NT2/D1 (cell line): Measurements from ENCODE around the gene RPN2.

ENCODE experiments used
- SUZ12 ChIP-seq: IDR thresholded peaks from 2 replicates; pipeline ENCODE4 v1.6.1; 2011; ENCODE audit not compliant: insufficient read length, insufficient read depth; ENCODE audit errors: extremely low read depth
- YY1 ChIP-seq: IDR thresholded peaks from 2 replicates; pipeline ENCODE4 v1.6.1; 2011; ENCODE audit not compliant: insufficient read length, insufficient read depth
- ZNF274 ChIP-seq: IDR thresholded peaks from 2 replicates; pipeline ENCODE4 v1.6.1; 2011; ENCODE audit warnings: mild to moderate bottlenecking, low read depth, low read length

GRCh38 chr20:37233548-37234253 lies 54.6 kb downstream of the RPN2 start:
- TF ChIP-seq SUZ12 (no peak), YY1 (no peak), ZNF274 (no peak)
